Cardiac muscle cell (in vitro differentiated cells and primary cell): ENCODE data around the gene PIP5K1C. TPM values are rescaled to one million over a fixed set of nuclear protein-coding genes. Genes with fewer than 3 reads are reported as not detected.

Experiments used
- DNase-seq, 2 donors: peaks; one replicate each; pipeline versions ENCODE4 v3.0.0 to v3.0.0-alpha.2; 2010 to 2017; ENCODE audit warnings: low read depth in 1 of 2, low spot score in 1 of 2
- H3K27ac ChIP-seq: fragments of 200-600 bp; sonication (generic); 2 replicates; pipeline ENCODE4 v1.5.1; 2016
- H3K27me3 ChIP-seq: fragments of 200-600 bp; sonication (generic); 2 replicates; pipeline ENCODE4 v1.6.0; 2016; ENCODE audit warnings: control low read depth
- H3K36me3 ChIP-seq: fragments of 200-600 bp; sonication (generic); 2 replicates; pipeline ENCODE4 v1.5.1; 2016; ENCODE audit warnings: control low read depth
- H3K4me1 ChIP-seq: fragments of 200-600 bp; sonication (generic); 2 replicates; pipeline ENCODE4 v1.8.1; 2017; ENCODE audit warnings: low read depth, mild to moderate bottlenecking, mixed run types
- H3K4me3 ChIP-seq: fragments of 200-600 bp; sonication (generic); 2 replicates; pipeline ENCODE4 v1.5.1; 2016; ENCODE audit warnings: mild to moderate bottlenecking
- H3K9me3 ChIP-seq: fragments of 200-600 bp; sonication (generic); 2 replicates; pipeline ENCODE4 v1.5.1; 2017; ENCODE audit warnings: low read depth, mild to moderate bottlenecking, control low read depth
- CTCF ChIP-seq: IDR thresholded peaks from 2 replicates; pipeline ENCODE4 v1.5.1; 2012; ENCODE audit warnings: low read depth, mild to moderate bottlenecking, low read length
- polyA plus RNA-seq: library from polyadenylated mRNA; unstranded; fragments of >200 nt; fragmentation: Nextera tagmentation; extraction: Ambion mirVana; gene quantifications from 2 replicates; pipeline ENCODE4 v1.2.1, GENCODE V29; 2016
- total RNA-seq: library from RNA; depleted of rRNA; stranded (reverse); fragments of >200 nt; gene quantifications from 2 replicates; pipeline ENCODE4 v1.2.3, GENCODE V29; 2016

Gene PIP5K1C
- total and polyA plus RNA-seq, 2 experiments from 2014 or later: 21.0 to 28.4 TPM

- Histone ChIP-seq H3K4me3 (no peak overlapping the region), H3K36me3 (peaks cover 6% of the 10 kb centered on the region)
These were observed 60.8 kb downstream of the PIP5K1C start for GRCh38 chr19:3639479-3639878.

GRCh38 chr19:3638208-3639193, 61.8 kb downstream of the PIP5K1C start:
- Histone ChIP-seq H3K4me1 (no peaks in the 10 kb centered on the region), H3K36me3 (peaks cover 6% of the 10 kb centered on the region), H3K4me3 (no peak overlapping the region), H3K27me3 (no peaks in the 10 kb centered on the region), H3K27ac (no peak overlapping the region), H3K9me3 (no peaks in the 10 kb centered on the region)
- TF ChIP-seq CTCF: no peak
- DNase-seq: no peak

More at GRCh38 chr19:3639479-3639878, 60.8 kb downstream of the PIP5K1C start:
- H3K9me3 ChIP-seq: no peaks in the 10 kb centered on the region
- no peak for TF ChIP-seq CTCF
- H3K27ac ChIP-seq: no peak overlapping the region
- no peaks in the 10 kb centered on the region for H3K4me1 ChIP-seq
- no peak for DNase-seq
- no peaks in the 10 kb centered on the region for H3K27me3 ChIP-seq

- H3K36me3 ChIP-seq: peaks cover 6% of the 10 kb centered on the region
- no peak for DNase-seq
- no peak for TF ChIP-seq CTCF
These were observed 62.6 kb downstream of the PIP5K1C start for GRCh38 chr19:3637621-3638020.

GRCh38 chr19:3636962-3637361, 63.3 kb downstream of the PIP5K1C start:
- no peak for DNase-seq
- H3K36me3 ChIP-seq: peaks cover 6% of the 10 kb centered on the region
- TF ChIP-seq CTCF: no peak

More at GRCh38 chr19:3637621-3638020, 62.6 kb downstream of the PIP5K1C start:
- H3K4me3 ChIP-seq: no peak overlapping the region
- no peaks in the 10 kb centered on the region for H3K27me3 ChIP-seq
- no peaks in the 10 kb centered on the region for H3K9me3 ChIP-seq
- no peaks in the 10 kb centered on the region for H3K4me1 ChIP-seq
- H3K27ac ChIP-seq: no peak overlapping the region

GRCh38 chr19:3636506-3636905, 63.8 kb downstream of the PIP5K1C start:
- TF ChIP-seq CTCF: no peak
- Histone ChIP-seq H3K9me3 (no peaks in the 10 kb centered on the region), H3K4me1 (no peaks in the 10 kb centered on the region), H3K36me3 (peaks cover 6% of the 10 kb centered on the region), H3K27ac (no peak overlapping the region), H3K4me3 (no peak overlapping the region), H3K27me3 (no peaks in the 10 kb centered on the region)
- no peak for DNase-seq

More at GRCh38 chr19:3636962-3637361, 63.3 kb downstream of the PIP5K1C start:
- Histone ChIP-seq H3K27ac (no peak overlapping the region), H3K4me3 (no peak overlapping the region), H3K27me3 (no peaks in the 10 kb centered on the region), H3K9me3 (no peaks in the 10 kb centered on the region), H3K4me1 (no peaks in the 10 kb centered on the region)
